KOPT-K1 (cell line): ENCODE results near the gene CAPZB.

ENCODE experiments used
- H3K27ac ChIP-seq: fragments of 200-600 bp; sonication (generic); 2 replicates; pipeline ENCODE4 v1.5.1; 2016; ENCODE audit warnings: antibody characterized with exemption, mild to moderate bottlenecking, low read depth, low read length; ENCODE audit not compliant: poor library complexity, severe bottlenecking
- H3K36me3 ChIP-seq: fragments of 200-600 bp; sonication (generic); 2 replicates; pipeline ENCODE4 v1.5.1; 2017; ENCODE audit warnings: antibody characterized with exemption, mild to moderate bottlenecking, low read length, moderate library complexity; ENCODE audit not compliant: insufficient read depth
- H3K9me3 ChIP-seq: fragments of 200-600 bp; sonication (generic); 2 replicates; pipeline ENCODE4 v1.5.1; 2017; ENCODE audit warnings: antibody characterized with exemption, low read length, mild to moderate bottlenecking; ENCODE audit not compliant: insufficient read depth, poor library complexity, severe bottlenecking

The CAPZB gene

DNA sequence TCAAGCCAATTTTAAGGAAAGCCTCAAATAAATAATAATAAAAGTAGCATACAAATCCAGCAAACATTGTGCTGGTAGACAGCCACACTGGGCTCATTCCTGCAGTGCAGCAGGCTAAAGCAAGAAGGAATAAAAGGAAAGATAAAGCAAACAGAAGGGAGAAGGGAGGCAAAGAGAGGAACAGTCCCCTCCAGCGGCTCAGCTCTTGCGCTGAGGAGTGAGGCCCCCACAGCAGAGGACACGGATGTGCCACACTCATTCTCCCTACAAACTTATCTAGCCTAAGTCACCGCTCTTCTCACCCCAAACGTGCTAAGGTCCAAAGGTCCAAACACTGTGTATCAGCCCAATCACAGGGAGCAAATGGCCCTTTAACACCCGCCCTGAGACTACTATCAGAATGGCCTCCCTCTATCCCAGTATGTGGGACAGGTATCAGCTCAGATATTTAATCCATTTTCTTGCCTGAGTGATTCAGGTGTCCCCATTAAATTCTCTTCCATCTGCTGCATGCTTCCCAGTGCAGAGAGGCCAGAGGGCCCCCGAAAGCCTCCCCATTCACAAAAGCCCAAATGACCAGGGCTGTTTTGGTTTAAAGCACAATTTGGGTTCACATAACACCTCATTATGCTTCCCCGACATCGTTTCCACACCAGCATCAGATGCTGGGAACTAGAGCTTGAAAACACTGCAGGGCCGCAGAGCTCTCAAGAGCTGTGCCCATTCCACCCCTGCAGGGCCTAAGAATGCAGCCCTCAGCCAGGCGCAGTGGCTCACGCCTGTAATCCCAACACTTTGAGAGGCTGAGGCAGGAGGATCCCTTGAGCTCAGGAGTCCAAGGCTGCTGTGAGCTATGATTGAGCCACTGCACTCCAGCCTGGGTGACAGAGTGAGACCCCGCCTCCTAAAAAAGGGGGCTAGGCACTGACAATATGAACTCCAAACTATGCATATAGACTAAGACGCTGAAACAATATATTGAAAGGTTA, 17.8 kb downstream of the CAPZB start:
- no peaks in the 10 kb centered on the region for H3K9me3 ChIP-seq
- no peak overlapping the region for H3K27ac ChIP-seq
- H3K36me3 ChIP-seq: peaks cover 25% of the 10 kb centered on the region; the same call in 1 of the 2 replicates

DNA sequence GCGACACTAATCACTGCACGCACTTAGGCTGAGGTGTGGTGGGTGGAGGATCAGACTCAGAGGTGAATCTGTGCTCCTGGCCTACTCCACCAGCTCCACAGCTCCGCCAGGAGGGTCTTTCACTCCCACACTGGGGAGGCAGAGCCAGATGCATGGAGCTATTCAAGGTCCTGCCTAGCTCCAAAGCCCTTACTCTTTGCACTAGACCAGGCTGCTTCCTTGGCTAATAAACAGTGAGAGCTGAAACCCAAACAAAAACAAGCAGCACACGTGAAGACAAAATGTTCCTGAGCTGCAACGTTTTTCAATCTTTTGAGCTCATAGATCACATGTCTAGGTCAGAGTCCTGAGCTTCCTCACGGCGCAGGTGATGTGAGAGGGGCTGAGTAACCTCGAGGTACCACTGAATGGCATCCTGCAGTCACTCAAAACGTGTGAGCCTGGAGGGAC, 19.2 kb downstream of the CAPZB start:
- H3K27ac ChIP-seq: no peak overlapping the region
- H3K9me3 ChIP-seq: no peaks in the 10 kb centered on the region
- peaks cover 17% of the 10 kb centered on the region; the same call in 1 of the 2 replicates for H3K36me3 ChIP-seq

DNA sequence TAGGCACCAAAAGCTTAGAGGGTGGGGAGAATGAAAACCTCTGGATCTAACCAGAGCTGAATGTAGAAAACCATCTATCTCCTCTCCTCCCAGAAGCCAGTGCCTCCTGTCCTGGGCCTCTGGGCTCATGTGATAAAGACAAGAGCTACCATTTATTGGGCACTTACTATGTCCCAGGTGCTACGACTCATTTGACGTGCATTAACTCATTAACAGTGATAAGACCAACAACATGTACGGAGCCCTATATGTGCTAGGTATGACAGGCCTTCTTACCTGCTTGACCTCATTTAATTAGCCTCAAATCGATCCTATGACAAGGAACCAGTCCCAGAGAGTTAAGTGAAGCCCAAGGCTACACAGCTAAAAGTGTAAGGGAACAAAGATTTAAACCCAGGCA, 19.7 kb downstream of the CAPZB start:
- H3K36me3 ChIP-seq: peaks cover 12% of the 10 kb centered on the region; the same call in 1 of the 2 replicates
- no peak overlapping the region for H3K27ac ChIP-seq
- H3K9me3 ChIP-seq: no peaks in the 10 kb centered on the region

DNA sequence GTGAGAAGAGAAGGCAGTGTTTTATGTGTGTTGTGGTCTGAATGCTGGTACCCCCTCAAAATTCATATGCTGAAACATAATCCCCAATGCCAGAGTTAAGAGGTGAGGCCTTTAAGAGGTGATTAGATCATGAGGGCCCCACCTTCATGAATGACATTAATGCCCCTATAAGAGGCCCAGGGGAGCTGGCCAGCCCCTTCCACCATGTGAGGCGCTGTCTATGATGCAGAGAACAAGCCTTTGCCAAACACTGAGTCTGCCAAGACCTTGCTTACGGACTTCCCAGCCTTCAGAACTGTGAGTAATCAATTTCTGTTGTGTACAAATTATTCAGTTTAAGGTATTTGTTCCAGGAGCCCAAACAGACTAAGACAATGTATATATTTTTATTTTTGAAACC, 20.2 kb downstream of the CAPZB start:
- Histone ChIP-seq H3K27ac (no peak overlapping the region), H3K9me3 (no peaks in the 10 kb centered on the region), H3K36me3 (peaks cover 7% of the 10 kb centered on the region; the same call in 1 of the 2 replicates)

DNA sequence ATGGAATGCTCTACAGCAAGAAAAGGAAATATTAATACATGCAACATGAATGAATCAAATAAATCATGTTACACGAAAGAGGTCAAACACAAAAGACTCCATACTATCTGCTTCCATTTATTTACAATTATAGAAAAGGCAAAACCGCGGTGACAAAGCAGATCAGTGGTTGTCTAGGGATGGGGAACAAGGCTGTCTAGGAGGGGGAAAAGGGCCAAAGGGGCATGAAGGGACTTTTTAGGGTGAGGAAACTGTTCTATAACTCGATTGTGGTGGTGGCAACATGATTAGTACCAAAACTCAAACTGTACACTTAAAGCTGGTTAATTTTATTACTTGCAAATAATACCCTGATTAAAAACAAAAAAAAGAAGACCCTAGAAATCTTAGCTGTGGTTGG, 20.6 kb downstream of the CAPZB start:
- Histone ChIP-seq H3K36me3 (peaks cover 6% of the 10 kb centered on the region; the same call in 1 of the 2 replicates), H3K27ac (no peak overlapping the region), H3K9me3 (no peaks in the 10 kb centered on the region)

DNA sequence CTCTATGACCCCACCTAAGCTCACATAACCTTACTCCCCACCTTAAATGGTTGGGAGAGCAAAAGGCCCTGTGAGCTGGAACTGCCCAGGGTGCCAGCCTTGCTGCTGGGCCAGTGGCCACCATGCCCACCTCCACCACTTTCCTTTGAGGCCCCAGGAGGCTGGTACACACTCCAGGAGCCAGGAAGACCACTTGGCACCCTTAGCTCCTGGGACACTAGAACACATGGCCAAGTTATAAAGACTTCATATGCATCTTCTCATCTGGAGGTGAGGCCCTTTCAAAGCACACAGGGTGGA, 21.9 kb downstream of the CAPZB start:
- Histone ChIP-seq H3K9me3 (no peaks in the 10 kb centered on the region), H3K27ac (peak overlapping the region; percentile 68), H3K36me3 (peaks cover 6% of the 10 kb centered on the region; the same call in 1 of the 2 replicates)

DNA sequence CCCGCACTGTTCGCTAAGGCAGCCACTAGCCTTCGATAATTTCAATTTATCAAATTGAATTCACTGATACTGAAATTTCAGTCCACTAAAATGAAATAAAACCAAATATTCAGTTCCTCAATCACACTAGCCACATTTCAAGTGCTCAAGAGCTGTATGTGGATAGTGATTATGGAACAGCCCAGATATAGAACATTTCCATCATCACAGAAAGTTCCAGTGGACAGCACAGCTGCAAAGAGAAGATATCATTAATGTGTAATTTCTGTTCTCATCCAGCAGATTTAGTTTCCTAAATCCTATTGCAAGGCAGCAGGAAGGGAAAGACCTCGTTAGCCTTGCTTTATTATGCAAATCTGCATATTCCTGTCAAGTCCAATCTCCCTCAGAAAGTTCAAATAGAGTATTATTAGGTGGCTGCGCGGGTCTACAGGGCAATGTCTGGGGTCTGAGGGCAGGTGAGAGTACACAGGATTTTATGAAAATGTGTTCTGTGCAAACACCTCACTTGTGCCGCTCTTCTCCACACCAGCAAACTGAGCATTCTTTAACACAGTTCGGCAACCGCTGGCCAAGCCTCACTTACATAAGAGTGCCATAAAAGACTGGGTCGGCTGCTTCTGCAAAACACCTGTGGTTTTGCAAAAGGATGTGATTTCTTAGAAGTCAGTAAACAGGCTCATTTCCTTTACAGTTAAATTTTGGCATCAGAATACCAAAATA, 22.4 kb downstream of the CAPZB start:
- Histone ChIP-seq H3K9me3 (no peaks in the 10 kb centered on the region), H3K27ac (peak overlapping the region; percentile 68), H3K36me3 (peaks cover 6% of the 10 kb centered on the region; the same call in 1 of the 2 replicates)

DNA sequence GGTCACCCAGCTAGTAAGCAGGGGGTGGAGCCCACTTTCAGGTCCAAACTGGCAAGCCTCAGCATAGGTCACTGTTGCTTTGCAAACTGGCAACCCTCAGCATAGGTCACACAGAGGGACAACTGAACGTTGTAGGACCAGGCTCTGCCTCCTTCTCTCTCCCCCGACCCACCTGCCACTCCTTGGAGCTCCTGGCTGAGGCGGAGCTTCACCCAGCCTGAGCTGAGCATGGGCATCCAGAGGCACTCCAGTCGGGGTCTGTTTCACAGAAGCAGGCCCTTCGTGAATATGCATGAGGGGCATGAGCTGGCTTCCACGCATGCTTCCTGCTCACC, 24.2 kb downstream of the CAPZB start:
- H3K27ac ChIP-seq: peak overlapping the region; percentile 22
- peaks cover 6% of the 10 kb centered on the region; the same call in 1 of the 2 replicates for H3K36me3 ChIP-seq
- H3K9me3 ChIP-seq: no peaks in the 10 kb centered on the region

DNA sequence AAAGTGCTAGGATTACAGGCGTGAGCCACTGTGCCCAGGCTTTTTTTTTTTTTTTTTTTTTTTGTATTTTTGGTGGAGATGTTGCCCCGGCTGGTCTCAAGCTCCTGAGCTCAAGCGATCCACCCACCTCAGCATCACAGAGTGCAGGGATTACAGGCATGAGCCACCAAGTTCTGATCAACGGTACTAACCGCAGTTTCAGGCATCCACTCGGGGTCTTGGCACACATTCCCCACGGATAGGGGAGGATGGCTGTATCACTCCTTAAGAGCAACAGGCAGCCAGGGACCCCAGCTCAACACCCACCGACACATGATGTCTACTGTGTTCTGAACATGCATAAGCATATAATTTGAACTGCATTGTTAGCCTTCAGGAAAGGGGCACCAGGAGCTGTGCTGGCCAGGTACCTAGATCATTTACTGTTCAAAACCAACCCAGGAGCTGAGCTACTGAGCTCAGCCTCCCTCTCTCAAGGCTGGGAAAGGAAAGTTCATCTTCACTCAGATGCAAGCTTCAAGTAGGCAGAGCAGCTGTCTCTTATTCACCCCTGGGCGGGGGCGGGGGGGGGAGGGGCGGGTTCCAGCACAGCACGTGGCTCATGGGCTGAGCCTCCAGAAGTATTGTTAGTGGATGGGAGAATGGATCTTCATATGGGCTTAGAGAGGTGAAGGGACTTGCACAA, 24.7 kb downstream of the CAPZB start:
- Histone ChIP-seq H3K9me3 (no peaks in the 10 kb centered on the region), H3K36me3 (peaks cover 2% of the 10 kb centered on the region; the same call in 1 of the 2 replicates)

DNA sequence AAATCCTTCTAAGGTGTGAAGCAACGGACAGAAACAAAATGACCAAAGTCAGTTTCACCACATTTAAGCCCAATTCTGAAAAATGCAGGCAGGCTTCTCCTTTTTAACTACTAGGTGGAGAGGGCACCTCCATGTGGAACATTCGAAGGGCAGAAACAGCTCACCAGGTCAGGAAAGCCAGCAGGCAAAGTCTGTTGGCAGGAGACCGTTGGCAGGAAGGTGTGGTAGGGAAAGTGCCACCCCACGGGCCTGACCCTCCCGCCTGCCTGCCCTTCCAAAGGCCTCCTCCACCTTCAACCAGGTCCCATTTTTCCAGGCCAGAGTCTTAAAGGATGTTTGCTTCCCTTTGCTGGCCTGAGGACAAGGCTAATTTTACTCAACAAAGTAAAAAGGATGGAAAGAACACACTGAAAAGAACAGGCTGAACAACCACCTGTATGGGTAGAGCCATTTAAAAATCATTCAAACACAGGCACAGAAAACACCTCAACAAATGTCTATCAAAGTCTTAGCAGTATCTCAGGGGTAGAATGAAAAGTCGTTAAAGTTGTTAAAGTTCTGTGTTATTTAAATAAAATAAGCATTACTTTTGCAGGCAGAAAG, 26.4 kb downstream of the CAPZB start:
- no peaks in the 10 kb centered on the region for H3K36me3 ChIP-seq
- no peak overlapping the region for H3K27ac ChIP-seq
- H3K9me3 ChIP-seq: no peaks in the 10 kb centered on the region

More for the DNA sequence above, 24.7 kb downstream of the CAPZB start:
- peak overlapping the region; percentile 22 for H3K27ac ChIP-seq

DNA sequence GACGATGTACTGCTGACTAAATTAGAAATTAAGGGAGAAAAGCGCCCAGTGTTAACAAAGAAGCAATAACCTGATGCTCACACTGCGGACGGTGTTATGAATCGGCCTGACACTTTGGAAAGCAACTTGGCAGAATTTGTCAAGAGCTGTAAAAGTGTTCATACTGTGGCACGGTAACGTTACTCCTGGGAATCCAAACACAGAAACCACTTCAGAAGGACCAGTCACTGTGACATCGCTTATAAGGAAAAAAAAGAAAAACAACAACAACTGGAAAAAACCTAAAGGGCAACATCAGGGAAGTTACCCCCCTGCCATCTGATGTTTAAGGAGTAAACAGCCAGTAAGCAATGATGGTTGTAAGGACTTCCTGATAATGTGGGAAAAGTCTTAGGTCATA, 27.7 kb downstream of the CAPZB start:
- H3K9me3 ChIP-seq: no peaks in the 10 kb centered on the region
- H3K36me3 ChIP-seq: no peaks in the 10 kb centered on the region
- H3K27ac ChIP-seq: no peak overlapping the region

DNA sequence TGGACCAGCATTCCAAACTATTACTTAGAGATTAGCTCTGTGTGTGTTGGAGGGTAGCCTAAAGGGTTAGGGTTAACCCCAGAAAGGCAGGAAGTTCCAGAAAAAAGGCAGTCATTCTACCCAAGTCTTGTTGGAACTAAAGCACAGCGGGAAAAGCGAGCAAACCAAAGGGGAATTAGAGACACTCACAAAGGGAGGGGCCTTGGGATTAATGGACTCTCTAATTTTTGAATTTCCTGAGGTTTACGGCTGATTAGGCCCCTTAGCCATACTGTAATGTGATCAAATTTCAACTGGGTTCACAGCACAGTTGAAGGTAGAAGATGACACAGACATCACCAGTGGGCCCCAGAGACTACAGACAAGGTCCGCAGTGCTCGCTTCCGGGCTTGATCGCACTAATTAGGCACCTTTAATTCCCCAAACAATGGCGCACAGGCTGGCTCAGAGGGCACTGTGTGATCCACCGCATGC, 28.3 kb downstream of the CAPZB start:
- H3K27ac ChIP-seq: no peak overlapping the region
- no peaks in the 10 kb centered on the region for H3K9me3 ChIP-seq
- no peaks in the 10 kb centered on the region for H3K36me3 ChIP-seq

DNA sequence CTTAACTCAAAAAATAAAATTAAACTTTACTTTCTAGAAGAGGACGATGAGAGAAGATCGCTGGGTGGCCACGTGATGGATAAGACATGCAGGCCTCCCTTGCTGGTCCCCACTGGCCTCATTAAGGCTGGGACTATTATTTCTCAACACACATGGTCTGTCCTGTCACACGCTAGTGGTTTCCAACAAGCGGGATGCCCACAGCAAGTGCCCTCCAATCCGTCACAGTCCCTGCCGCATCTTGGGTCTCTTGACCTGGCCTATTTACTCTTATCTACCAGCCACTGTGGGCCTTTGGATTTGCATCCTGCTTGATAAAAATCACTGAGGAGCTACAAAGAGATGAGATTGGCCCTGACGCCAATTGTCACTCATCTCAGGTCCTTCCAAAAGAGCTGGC, 30.0 kb downstream of the CAPZB start:
- Histone ChIP-seq H3K36me3 (no peaks in the 10 kb centered on the region), H3K9me3 (no peaks in the 10 kb centered on the region), H3K27ac (no peak overlapping the region)

DNA sequence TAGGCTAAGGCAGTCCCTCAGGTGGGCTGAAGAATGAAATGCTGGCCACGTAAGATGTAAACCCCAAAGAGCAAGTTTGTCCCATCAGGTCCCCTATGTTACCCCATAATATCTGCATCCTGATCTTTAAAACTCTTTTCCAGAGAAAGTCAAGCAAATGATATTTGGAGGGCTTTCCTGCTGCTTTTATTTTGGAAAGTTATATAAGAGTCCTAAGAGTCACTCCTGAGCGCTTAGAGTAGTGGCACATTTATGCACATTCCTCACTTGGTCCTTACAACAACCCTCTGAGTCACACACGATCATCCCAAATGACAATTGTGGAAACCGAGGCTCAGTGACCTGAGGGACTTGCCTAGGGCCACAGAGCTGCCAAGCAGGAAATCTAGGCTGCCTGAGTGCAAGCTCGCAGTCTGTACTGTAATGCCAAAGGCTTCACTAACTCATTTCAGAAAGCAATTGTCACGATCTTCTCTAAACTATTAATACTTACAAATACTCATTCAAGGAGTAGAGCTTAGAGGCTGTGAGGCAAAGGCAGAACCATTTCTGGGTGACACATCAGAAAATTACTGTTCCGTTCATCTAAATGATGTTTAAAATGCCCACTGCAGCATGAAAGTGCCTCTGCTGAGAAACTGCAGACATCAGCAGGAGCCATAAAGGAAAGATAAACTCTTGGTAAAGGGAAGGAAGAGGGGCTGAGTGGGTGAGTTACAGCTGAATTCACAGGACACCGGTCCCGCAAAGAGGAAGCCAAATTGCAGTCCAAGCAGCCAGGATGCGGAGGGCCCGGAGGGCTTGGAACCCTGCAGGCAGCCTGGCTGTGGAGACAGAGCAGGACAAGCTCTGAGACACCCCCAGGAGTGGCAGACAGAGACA, 30.8 kb downstream of the CAPZB start:
- Histone ChIP-seq H3K27ac (no peak overlapping the region), H3K36me3 (0 out of 2 replicates have a peak, but pooled peaks cover 2% of the 10 kb centered on the region), H3K9me3 (no peaks in the 10 kb centered on the region)
